H1 (cell line): Measurements from ENCODE around the gene TBC1D9. TPM values are rescaled to one million over a fixed set of nuclear protein-coding genes. Genes with fewer than 3 reads are reported as not detected.

Experiments used
- CHD7 ChIP-seq: fragments of 300-600 bp; sonication (generic); IDR thresholded peaks from 2 replicates; pipeline ENCODE4 v1.7.1; 2012; ENCODE audit warnings: low read length, moderate library complexity, mild to moderate bottlenecking, inconsistent platforms; ENCODE audit not compliant: insufficient replicate concordance
- EP300 ChIP-seq, 2 experiments: IDR thresholded peaks; 1 replicate in 1 of 2; 2 replicates in 1 of 2; pipeline ENCODE4 v1.6.1; 2011 to 2012; ENCODE audit warnings: low read depth in 2 of 2, low read length in 2 of 2, mild to moderate bottlenecking in 2 of 2, borderline replicate concordance in 1 of 2, inconsistent platforms in 1 of 2, moderate library complexity in 1 of 2
- polyA plus RNA-seq, 7 experiments: library from polyadenylated mRNA; depleted of rRNA in 3 of 7; stranded (reverse) in 5 of 7; unstranded in 2 of 7; fragments of >200 nt in 5 of 7; fragments of 200-250 nt in 2 of 7; gene quantifications; 1 replicate in 5 of 7; 2 replicates in 1 of 7; 4 replicates in 1 of 7; pipeline versions ENCODE4 v1.2.1 to v1.2.3, GENCODE V29; 2011 to 2013; ENCODE audit warnings: missing spikeins in 2 of 7, mixed read lengths in 2 of 7
- total RNA-seq: library from RNA; stranded (reverse); fragmentation: NEBNext Ultra II Directional; extraction: Animal tissue kit (Norgen Biotek cat#: 25700); gene quantifications from 2 replicates; pipeline ENCODE4 v1.2.1, GENCODE V29; 2021

The TBC1D9 gene
- total and polyA plus RNA-seq, 2 of the 8 experiments (the other 6 are each of a cell fraction or from before 2014, with no cell fraction given), result 0.94 to 1.0 TPM

- no peak for TF ChIP-seq EP300 (IDR thresholded peaks at IDR 0.05; ENCODE audit: borderline replicate concordance in 1 of 2, low read depth in 2 of 2, low read length in 2 of 2)
- no peak for TF ChIP-seq CHD7
Observed at GRCh38 chr4:140695483-140695882, 60.7 kb downstream of the TBC1D9 start (continued).
